ENCODE results near the gene COL23A1. TPM values are rescaled to one million over a fixed set of nuclear protein-coding genes. Genes with fewer than 3 reads are reported as not detected.
"Not testable (repeated sequence)": the region's sequence is repeated elsewhere in the genome, so short reads cannot be mapped to it uniquely, and the experiment has no call there.

The COL23A1 gene
- total and polyA plus RNA-seq, 2 of the 13 experiments (the other 11 are each of a cell fraction or from before 2014, with no cell fraction given) = not detected

DNA sequence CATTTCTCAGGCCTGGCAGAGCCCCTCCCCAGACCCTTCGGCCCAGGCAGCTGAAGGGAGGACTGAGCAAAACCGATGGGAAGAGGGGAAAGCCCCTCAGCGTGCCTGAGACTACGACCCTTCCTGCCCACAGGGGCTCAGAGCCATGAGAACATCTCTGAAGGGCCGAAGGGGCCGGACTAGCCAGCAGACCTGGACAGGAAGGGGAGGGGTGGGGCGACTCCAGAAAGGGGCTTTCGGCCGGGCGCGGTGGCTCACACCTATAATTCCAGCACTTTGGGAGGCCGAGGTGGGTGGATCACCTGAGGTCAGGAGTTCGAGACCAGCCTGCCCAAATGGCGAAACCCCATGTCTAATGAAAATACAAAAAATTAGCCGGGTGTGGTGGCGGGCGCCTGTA, 271.8 kb downstream of the COL23A1 start (continued):
- TF ChIP-seq, protein P1, sequence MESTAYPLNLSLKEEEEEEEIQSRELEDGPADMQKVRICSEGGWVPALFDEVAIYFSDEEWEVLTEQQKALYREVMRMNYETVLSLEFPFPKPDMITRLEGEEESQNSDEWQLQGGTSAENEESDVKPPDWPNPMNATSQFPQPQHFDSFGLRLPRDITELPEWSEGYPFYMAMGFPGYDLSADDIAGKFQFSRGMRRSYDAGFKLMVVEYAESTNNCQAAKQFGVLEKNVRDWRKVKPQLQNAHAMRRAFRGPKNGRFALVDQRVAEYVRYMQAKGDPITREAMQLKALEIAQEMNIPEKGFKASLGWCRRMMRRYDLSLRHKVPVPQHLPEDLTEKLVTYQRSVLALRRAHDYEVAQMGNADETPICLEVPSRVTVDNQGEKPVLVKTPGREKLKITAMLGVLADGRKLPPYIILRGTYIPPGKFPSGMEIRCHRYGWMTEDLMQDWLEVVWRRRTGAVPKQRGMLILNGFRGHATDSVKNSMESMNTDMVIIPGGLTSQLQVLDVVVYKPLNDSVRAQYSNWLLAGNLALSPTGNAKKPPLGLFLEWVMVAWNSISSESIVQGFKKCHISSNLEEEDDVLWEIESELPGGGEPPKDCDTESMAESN (CRISPR knock-in tag; conservative IDR thresholded peaks at IDR 0.05) = no peak
- no peak for TF ChIP-seq SMAD9 (CRISPR knock-in tag; IDR thresholded peaks at IDR 0.05)

GRCh38 chr5:178317727-178318126, 272.5 kb downstream of the COL23A1 start:
- DNase-seq (ENCODE audit: low spot score); H3K4me2 ChIP-seq (ENCODE audit: low read depth, low read length); FAIRE-seq; H3K9me3 ChIP-seq (ENCODE audit: low read length); H4K20me1 ChIP-seq (ENCODE audit: insufficient read depth, low read length); H3K9ac ChIP-seq (ENCODE audit: insufficient read depth, low read depth, low read length); CTCF ChIA-PET (ENCODE audit: low intra/inter-chr PET ratio, low total read pairs); ATAC-seq; BruUV-seq (replicated peaks); in situ Hi-C loops (cut with HindIII; ENCODE audit: extremely low pct_ligation_motif_present, low pct_unique_long_range_greater_than_20kb); intact Hi-C loops (cut with micrococcal nuclease; ENCODE audit: unreplicated experiment); H2AFZ ChIP-seq (ENCODE audit: low read length); H3K27ac ChIP-seq (ENCODE audit: extremely low read length, insufficient read depth, low read length); H3K4me1 ChIP-seq (ENCODE audit: insufficient read depth, low read length); H3K79me2 ChIP-seq (ENCODE audit: insufficient read depth, low read length); H3K4me3 ChIP-seq (replicated peaks in 1 of 3; ENCODE audit: insufficient read depth in 1 of 3, low read depth in 2 of 3, low read length in 3 of 3); H3K36me3 ChIP-seq (replicated peaks in 1 of 2; ENCODE audit: control insufficient read depth in 1 of 2, insufficient read depth in 2 of 2, low read length in 2 of 2); POLR2A ChIA-PET: not testable (repeated sequence)
- WGBS (ENCODE audit: low lambda C conversion rate) = 0% methylated on average over 4 of the region's 5 CpGs
- H3K27me3 ChIP-seq (ENCODE audit: control insufficient read depth in 1 of 2, insufficient read depth in 2 of 2, low read length in 2 of 2) = peaks cover 3 to 14% of the 10 kb centered on the region in 2 experiments; a peak in 4 of 5 replicates

DNA sequence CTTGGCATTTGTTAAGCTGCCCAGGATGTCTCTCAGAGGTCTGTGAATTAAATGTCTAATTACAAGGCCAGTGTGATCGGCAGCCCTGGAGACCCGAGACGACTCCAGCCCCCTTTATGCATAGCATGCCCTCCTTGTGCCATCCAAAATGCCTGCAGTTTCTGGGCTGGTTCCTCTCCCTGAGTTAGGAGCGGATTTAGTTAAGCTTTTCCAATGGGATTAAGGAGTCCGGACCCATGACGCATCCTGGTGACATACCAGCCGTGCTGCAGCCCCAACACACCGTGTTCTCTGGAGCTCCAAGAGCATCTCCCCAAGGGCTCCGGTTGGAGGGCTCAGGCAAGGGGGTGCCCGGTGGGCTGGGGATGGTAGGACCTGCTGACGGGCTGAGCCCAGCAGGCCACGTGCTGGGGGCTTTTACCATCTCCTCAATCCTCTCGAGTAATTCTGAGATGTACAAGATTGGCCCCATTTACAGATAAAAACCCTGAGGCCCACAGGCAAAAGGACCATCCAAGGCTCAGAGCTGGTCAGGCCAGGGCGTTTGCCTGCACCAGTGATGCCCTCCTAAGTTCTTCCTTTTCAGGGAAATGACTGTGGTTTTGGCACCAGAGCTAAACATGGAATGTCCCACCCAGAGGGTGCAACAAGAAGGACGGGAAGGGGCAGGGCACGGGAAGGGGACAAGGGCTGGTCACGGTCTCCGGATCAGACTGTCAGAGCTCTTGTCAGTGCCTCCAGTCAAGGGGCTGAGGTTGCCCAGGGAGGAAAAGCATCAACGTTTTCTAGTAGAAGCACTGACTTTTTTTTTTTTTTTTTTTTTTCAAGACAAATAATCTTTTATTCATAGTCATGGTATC, 275.0 kb downstream of the COL23A1 start:
- Histone ChIP-seq H3K4me1 (ENCODE audit: insufficient read depth, low read length) (no peaks in the 10 kb centered on the region), H3K9ac (ENCODE audit: insufficient read depth, low read depth, low read length) (no peak overlapping the region), H3K36me3 (replicated peaks in 1 of 2; ENCODE audit: control insufficient read depth in 1 of 2, insufficient read depth in 2 of 2, low read length in 2 of 2) (no peaks in the 10 kb centered on the region), H3K79me2 (ENCODE audit: insufficient read depth, low read length) (no peaks in the 10 kb centered on the region), H3K27me3 (ENCODE audit: control insufficient read depth in 1 of 2, insufficient read depth in 2 of 2, low read length in 2 of 2) (peaks cover 4 to 8% of the 10 kb centered on the region in 2 experiments; a peak in 3 of 5 replicates), H3K27ac (ENCODE audit: extremely low read length, insufficient read depth, low read length) (no peak overlapping the region), H3K4me3 (replicated peaks in 1 of 3; ENCODE audit: insufficient read depth in 1 of 3, low read depth in 2 of 3, low read length in 3 of 3) (no peak overlapping the region), H3K9me3 (ENCODE audit: low read length) (no peaks in the 10 kb centered on the region), H3K4me2 (ENCODE audit: low read depth, low read length) (no peak overlapping the region), H4K20me1 (ENCODE audit: insufficient read depth, low read length) (no peaks in the 10 kb centered on the region), H2AFZ (ENCODE audit: low read length) (no peak overlapping the region)
- POLR2A ChIA-PET = no interaction called here
- FAIRE-seq (no peak), DNase-seq (ENCODE audit: low spot score) (no peak), ATAC-seq (no peak)
- TF ChIP-seq ZSCAN21 (CRISPR knock-in tag; IDR thresholded peaks at IDR 0.05; ENCODE audit: borderline replicate concordance) (no peak), FOXM1 (CRISPR knock-in tag; IDR thresholded peaks at IDR 0.05) (no peak), ZBTB7B (CRISPR knock-in tag; IDR thresholded peaks at IDR 0.05) (no peak)
- in situ Hi-C loops (cut with HindIII; ENCODE audit: extremely low pct_ligation_motif_present, low pct_unique_long_range_greater_than_20kb) = no loop called here
- no TSS peak for BruUV-seq (replicated peaks)
- intact Hi-C loops (cut with micrococcal nuclease; ENCODE audit: unreplicated experiment) = no loop called here
- CTCF ChIA-PET (ENCODE audit: low intra/inter-chr PET ratio, low total read pairs) = no interaction called here
- 29% methylated on average over 9 of the region's 19 CpGs for WGBS (ENCODE audit: low lambda C conversion rate)
